Heart left ventricle (tissue), 16 donors: ENCODE measurements around the gene ATRAID. TPM values are rescaled to one million over a fixed set of nuclear protein-coding genes. Genes with fewer than 3 reads are reported as not detected.

Source experiments
- ATAC-seq, 4 donors: fragments of 200-7000 bp; cut with Tn5 transposase; one replicate each; pipeline ENCODE4 v1.9.1; 2020 to 2022; ENCODE audit warnings: moderate library complexity in 4 of 4, mild to moderate bottlenecking in 3 of 4, moderate number of reproducible peaks in 1 of 4
- DNase-seq, 5 donors: peaks; one replicate each; pipeline ENCODE4 v3.0.0-alpha.2; 2020
- H3K27ac ChIP-seq, 12 donors: fragments of 200-600 bp; sonication (generic) in 4 of 12; one replicate each; pipeline versions ENCODE4 v1.5.0 to v1.8.0; 2016 to 2022; ENCODE audit warnings: mild to moderate bottlenecking in 2 of 12
- H3K27me3 ChIP-seq, 9 donors: fragments of 200-600 bp; sonication (generic) in 2 of 9; one replicate each; pipeline versions ENCODE4 v1.5.1 to v1.8.0; 2016 to 2022; ENCODE audit warnings: mild to moderate bottlenecking in 3 of 9
- H3K36me3 ChIP-seq, 9 donors: fragments of 200-600 bp; sonication (generic) in 2 of 9; one replicate each; pipeline versions ENCODE4 v1.5.0 to v1.8.0; 2018 to 2022; ENCODE audit warnings: mild to moderate bottlenecking in 2 of 9
- H3K4me1 ChIP-seq, 12 donors: fragments of 200-600 bp; sonication (generic) in 4 of 12; one replicate each; pipeline versions ENCODE4 v1.5.0 to v1.8.0; 2016 to 2022; ENCODE audit warnings: mild to moderate bottlenecking in 3 of 12
- H3K4me3 ChIP-seq, 12 donors: fragments of 200-600 bp; sonication (generic) in 4 of 12; one replicate each; pipeline versions ENCODE4 v1.5.0 to v1.8.0; 2017 to 2022; ENCODE audit warnings: mild to moderate bottlenecking in 9 of 12, moderate library complexity in 4 of 12
- H3K9me3 ChIP-seq, 12 donors: fragments of 200-600 bp; sonication (generic) in 4 of 12; one replicate each; pipeline versions ENCODE4 v1.5.0 to v1.8.0; 2016 to 2022; ENCODE audit warnings: mild to moderate bottlenecking in 1 of 12
- CTCF ChIP-seq, 12 donors: fragments of 200-600 bp; sonication (generic) in 4 of 12; IDR thresholded peaks; one replicate each; pipeline versions ENCODE4 v1.5.0 to v1.8.0; 2018 to 2022; ENCODE audit warnings: antibody characterized with exemption in 12 of 12, mild to moderate bottlenecking in 5 of 12
- POLR2A ChIP-seq, 2 donors: fragments of 450-650 bp; IDR thresholded peaks; one replicate each; pipeline ENCODE4 v1.6.1; 2017; ENCODE audit warnings: antibody characterized with exemption in 2 of 2, mild to moderate bottlenecking in 2 of 2, moderate library complexity in 2 of 2
- WGBS, 4 donors: extraction: QIAGEN DNeasy Blood & Tissue Kit in 2 of 4; methylation state at CpG; one replicate each; pipeline versions ENCODE4 v1.1.5 to v1.1.7; 2013 to 2018; 5-methylcytosine and 5-hydroxymethylcytosine counted together
- intact Hi-C, 10 donors: fragments of 100-400 bp; cut with DNase I; formaldehyde crosslinking; loops; one replicate each; pipeline versions ENCODE4 v1.11.1 to v1.14.2; 2022
- polyA plus RNA-seq, 2 donors: library from polyadenylated mRNA; stranded (reverse); fragments of 200-250 nt; gene quantifications; one replicate each; pipeline ENCODE4 v1.2.3, GENCODE V29; 2013
- total RNA-seq, 9 donors: library from RNA; depleted of rRNA in 2 of 9; stranded (reverse); fragments of >200 nt in 2 of 9; fragmentation: NEBNext Ultra II Directional in 3 of 9; extraction: Animal tissue kit (Norgen Biotek cat#: 25700) in 3 of 9; gene quantifications; one replicate each; pipeline versions ENCODE4 v1.1.0 to v1.2.4, GENCODE V29; 2016 to 2023
- donor health status: ischemic (EF 13 %, LVEDD 7.1; RV severe dilation, severe dysfunction).
- donor health status: healthy with polysubstance abuse.
- donor health status: DM: no; HTN: yes; CAD: no.
- donor health status: DM: no; HTN: no; CAD: no.
- donor health status: ischemic (EF 25% LVEDD 6.9; RV normal size, moderate dysfunction).
- donor health status: ischemic (EF 25% LVEDD 5.7; RV mildly dilated, moderate dysfunction).
- donor health status: healthy.
- donor health status: DM: yes; HTN: yes; CAD: no.
- donor health status: ischemic (EF 35%, LVEDD 5.7; RV mildly dilated, moderate dysfunction).
- donor health status: nonischemic (EF 11% LVEDD 7.7; RV severe dilation, severe dysfunction).
- donor health status: DM: yes; HTN: yes; CAD: no.
- donor health status: PGD.
- donor health status: ischemic (EF 29% LVEDD 5.4; RV normal size, mild dysfunction).
- donor health status: nonischemic (EF 23%, LVEDD 6.1; RV moderate dilation, normal function).

ATRAID gene
- total and polyA plus RNA-seq, 11 donors: 96.9 to 210 (median 144) TPM

GRCh38 chr2:27262379-27263286 lies 50.8 kb downstream of the ATRAID start, which contains the start of gene SLC30A3:
SLC30A3 (minus strand) TSS chr2:27263047; CDS start chr2:27262906, 141 bp downstream.
- DNase-seq: peak; percentile 73 to 86 (median 75)
- H3K9me3 ChIP-seq: no peaks in the 10 kb centered on the region
- peak; percentile 74 to 81 (median 78) for ATAC-seq
- peak within 1 kb of the TSS in 3 of 12 donors; percentile 18 to 80 (median 57) for H3K27ac ChIP-seq
- peak within 1 kb of the TSS; percentile 33 to 81 (median 62) for H3K4me3 ChIP-seq
- WGBS, 4 donors: 0 to 1% (median 1%) methylated on average over 19 to 96 of the region's 96 CpGs
- H3K4me1 ChIP-seq: peaks cover 0 to 43% (median 26%) of the 10 kb centered on the region in 12 donors
- TF ChIP-seq POLR2A (IDR thresholded peaks at IDR 0.05) (no peak), CTCF (IDR thresholded peaks at IDR 0.05) (peak in 1 of 12 donors; percentile 19)
- intact Hi-C loops: loop anchor here in 3 of 10 donors (2.0 to 5.0 kb wide), 2 partner anchors 18 to 40 kb away; no protein-coding TSS in a partner anchor
- H3K27me3 ChIP-seq: peaks cover 21 to 92% (median 38%) of the 10 kb centered on the region in 9 donors
- no peaks in the 10 kb centered on the region for H3K36me3 ChIP-seq

GRCh38 chr2:27263287-27264252 lies 51.7 kb downstream of the ATRAID start:
- Histone ChIP-seq H3K36me3 (no peaks in the 10 kb centered on the region), H3K4me1 (peaks cover 0 to 43% (median 26%) of the 10 kb centered on the region in 12 donors), H3K27me3 (peaks cover 17 to 82% (median 38%) of the 10 kb centered on the region in 9 donors), H3K9me3 (no peaks in the 10 kb centered on the region), H3K4me3 (peak overlapping the region; percentile 33 to 81 (median 62)), H3K27ac (peak overlapping the region in 3 of 12 donors; percentile 57 to 80 (median 60))
- intact Hi-C loops: loop anchor here in 4 of 10 donors (2.0 to 5.0 kb wide), 2 partner anchors 17 to 39 kb away; no protein-coding TSS in a partner anchor
- ATAC-seq: no peak
- WGBS, 4 donors: 1 to 2% (median 2%) methylated on average over 30 to 46 of the region's 46 CpGs
- DNase-seq: no peak
- TF ChIP-seq CTCF (IDR thresholded peaks at IDR 0.05) (no peak), POLR2A (IDR thresholded peaks at IDR 0.05) (no peak)

- intact Hi-C loops: loop anchor here in 3 of 10 donors (2.0 to 5.0 kb wide), 2 partner anchors 16 to 38 kb away; no protein-coding TSS in a partner anchor
- WGBS, 4 donors: 0 to 3% (median 1%) methylated on average over 29 to 38 of the region's 38 CpGs
- no peaks in the 10 kb centered on the region for H3K9me3 ChIP-seq
- peaks cover 17 to 75% (median 38%) of the 10 kb centered on the region in 9 donors for H3K27me3 ChIP-seq
- peak; percentile 29 to 64 (median 43) for ATAC-seq
- peaks cover 0 to 43% (median 26%) of the 10 kb centered on the region in 12 donors for H3K4me1 ChIP-seq
- no peak for DNase-seq
- H3K27ac ChIP-seq: peak overlapping the region in 9 of 12 donors; percentile 17 to 80 (median 57)
- H3K36me3 ChIP-seq: no peaks in the 10 kb centered on the region
- peak overlapping the region; percentile 10 to 81 (median 62) for H3K4me3 ChIP-seq
- TF ChIP-seq POLR2A (IDR thresholded peaks at IDR 0.05): no peak
- TF ChIP-seq CTCF (IDR thresholded peaks at IDR 0.05): no peak
These were observed 52.5 kb downstream of the ATRAID start for GRCh38 chr2:27264253-27264752.
